GM21423 (cell line): ENCODE measurements around the gene RASAL1.
"Not testable (repeated sequence)": the region's sequence is repeated elsewhere in the genome, so short reads cannot be mapped to it uniquely, and the experiment has no call there.

Experiments
- ATAC-seq: cut with Tn5 transposase; IDR thresholded peaks from one replicate; pipeline ENCODE4 v1.9.1; 2021; ENCODE audit warnings: mild to moderate bottlenecking, moderate library complexity; ENCODE audit not compliant: unreplicated experiment

The RASAL1 gene

DNA sequence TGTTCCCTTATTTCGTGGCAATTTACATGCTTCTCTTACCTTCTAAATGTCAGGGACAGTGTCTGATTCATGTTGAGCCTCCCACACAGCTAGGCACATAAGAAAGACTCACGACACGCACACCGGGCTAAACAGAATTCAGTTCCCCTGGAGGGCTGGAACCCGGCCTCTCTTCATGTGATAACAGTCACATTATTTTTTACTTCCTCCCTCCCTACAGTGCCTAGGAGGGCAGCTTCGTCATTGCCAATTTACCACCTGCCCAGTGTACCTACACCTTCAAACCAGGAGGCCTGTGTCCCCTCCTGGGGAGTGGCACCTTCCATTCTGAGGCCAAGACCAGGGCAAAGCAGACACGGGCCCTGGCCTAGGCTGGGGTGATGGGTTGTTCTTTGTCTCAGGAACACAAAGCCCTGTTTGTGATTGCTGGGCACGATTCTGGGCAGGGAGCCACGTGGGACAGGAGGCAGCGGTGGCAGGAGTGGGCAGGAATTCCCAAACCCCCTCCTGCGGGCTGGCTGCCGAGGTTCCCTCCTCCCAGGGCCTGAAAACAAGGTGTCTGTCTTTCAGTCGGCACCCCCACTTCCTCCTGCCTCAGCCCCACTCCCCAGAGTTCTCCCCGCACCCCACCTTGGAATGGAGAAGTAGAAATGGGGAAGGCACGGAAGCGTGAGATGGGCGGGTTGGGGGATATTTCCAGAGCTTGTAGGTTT is 6.8 kb upstream of the RASAL1 start:
- no peak for ATAC-seq

DNA sequence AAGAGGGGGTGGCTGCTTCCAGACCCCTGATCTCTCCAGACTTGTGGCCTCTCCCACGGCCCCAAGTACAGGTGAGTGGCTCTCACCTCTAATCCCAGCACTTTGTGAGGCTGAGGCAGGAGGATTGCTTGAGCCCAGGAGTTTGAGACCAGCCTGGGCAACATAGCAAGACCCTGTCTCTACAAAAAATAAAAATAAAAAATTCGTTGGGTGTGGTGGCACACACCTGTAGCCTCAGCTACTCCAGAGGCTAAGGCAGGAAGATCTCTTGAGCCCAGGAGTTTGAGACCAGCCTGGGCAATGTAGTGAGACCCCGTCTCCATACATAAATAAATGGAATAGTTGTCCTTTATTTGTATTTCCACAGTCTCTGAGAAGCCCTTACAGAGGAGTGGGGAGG is 6.2 kb upstream of the RASAL1 start:
- ATAC-seq, result not testable (repeated sequence)

DNA sequence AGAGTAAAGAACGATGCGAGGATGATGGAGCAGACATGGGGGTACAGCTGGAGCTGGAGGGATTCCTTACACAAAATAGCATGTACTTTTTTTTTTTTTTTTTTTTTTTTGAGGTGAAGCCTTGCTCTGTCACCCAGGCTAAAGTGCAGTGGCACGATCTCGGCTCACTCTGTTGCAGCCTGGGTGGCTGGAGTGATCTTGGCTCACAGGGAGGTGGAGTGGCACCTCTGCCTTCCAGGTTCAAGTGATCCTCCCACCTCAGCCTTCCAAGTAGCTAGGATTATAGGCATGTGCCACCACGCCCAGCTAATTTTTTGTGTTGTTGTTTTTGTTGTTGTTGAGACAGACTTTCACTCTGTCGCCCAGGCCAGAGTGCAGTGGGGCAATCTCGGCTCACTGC is 5.1 kb upstream of the RASAL1 start:
- ATAC-seq, result no peak

DNA sequence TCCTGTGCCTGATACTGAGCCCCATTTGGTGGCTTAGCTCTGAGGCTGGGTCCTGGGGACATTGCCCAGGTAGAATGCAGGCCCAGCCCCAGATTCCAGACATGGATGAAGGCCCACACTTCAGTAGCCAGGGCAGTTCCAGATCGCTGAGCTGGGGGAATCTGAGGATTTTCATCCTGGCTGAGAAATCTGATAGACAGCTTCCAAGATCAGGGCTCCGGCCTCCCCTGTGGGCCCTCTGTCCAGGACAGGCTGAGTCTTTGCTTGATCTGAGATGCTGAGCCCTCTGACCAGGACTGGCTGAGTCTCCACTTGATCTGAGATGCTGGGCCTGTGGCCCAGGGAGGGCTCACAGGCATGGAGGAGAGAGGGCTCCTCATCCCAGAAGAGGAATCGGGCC is 3.3 kb upstream of the RASAL1 start:
- no peak for ATAC-seq

DNA sequence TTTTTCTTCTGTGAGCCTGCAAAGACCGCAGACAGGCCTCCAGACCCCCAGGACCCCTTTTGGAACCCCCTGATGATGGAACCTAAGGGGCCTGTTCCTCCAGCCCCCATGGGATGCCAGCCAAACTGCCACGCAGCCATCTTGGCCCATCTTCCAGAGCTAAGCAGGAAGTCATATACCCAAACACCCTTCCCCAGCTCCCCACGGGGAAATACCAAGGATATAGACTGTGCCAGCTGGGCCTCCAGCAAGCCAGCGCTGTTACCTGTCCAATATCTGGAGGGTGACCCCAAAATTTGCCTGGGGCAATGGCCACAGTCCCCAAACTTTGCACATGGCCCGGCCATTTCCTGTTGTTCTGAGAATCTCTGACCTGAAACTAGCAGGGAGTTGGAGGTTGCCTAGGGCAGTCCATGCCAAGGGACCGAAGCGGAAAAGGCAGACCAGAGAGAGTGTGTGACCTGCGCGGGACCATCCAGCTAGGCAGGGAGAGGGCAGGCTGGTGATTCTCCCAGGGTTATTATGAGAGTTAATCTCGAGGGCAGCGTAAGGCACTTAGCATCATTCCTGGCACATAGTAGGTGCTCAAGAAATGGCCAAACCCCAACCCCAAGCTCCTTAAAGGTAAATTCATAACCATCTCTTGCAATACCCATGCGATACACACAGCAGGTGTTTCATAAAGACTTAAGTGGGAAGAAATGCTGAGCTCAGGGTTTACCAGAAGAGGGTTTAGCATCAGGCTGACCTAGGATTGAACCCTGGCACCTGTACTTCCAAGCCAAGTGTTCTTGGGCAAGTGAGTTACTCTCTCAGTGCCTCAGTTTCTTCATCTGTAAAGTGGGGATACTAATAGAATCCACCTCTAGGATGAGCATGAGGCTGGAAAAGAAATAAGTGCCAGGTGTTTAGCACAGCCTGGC is 2.6 kb upstream of the RASAL1 start:
- no peak for ATAC-seq

DNA sequence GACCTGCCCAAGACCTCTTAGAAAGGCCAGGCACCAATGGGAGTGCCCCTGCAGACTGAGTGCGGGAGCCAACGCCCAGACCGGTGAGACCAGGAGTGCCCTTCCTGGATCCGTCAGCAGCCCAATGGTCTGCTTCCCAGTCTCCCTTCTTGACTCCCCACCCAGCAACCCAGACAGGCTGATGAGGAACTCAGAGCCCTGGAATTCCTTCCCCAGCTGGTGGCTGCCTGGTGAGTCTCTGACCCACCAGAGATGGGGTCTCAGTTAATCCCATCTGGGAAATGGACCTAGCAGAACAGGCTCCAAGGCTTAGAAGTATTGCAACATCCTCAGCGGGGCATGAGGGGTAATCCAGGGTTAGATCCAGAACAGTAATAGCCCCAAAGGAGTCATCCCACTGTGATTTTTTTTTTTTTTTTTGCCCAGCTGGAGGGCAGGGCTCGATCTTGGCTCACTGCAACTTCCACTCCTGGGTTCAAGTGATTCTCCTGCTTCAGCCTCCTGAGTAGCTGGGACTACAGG is 1.5 kb upstream of the RASAL1 start:
- ATAC-seq, result no peak

DNA sequence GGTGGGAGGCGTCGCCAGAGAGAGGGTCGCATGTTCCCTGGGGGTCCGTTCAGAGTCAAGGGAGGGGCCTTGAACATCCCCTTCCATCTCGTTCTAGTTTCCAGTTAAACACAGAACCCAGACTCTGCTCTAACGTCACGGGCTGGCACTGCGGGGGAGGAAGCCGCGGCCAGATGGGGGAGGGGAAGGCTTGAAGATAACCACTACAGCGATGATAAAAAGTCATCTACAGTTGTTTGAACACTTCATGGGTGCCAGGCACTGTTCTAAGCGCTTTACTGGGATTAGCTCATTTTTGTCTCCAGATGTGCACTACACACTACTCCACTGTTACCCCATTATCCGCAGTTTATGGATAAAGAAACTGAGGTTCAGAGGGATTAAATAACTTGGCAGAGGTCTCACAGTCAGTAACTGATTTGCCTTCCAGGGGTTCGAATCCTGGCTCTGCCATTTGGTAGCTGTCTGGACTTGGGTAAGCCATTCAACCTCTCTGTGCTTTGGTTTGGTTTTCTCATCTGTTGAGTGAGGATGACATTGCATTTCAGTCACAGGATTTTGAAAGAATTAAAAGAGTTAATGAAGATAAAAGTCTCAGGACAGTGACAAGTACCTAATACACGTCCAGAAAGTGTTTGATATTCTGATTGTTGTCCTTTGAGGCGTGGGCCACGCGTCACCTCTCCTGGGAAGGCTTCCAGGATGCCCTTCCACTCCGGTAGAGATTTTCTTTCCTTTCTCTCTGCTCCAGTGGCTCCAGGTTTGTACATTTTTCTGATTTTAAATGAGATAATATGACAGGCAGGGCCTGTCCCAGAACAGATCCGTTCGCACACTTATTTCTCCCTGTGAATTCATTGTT is 798 bp upstream of the RASAL1 start:
- no peak for ATAC-seq

DNA sequence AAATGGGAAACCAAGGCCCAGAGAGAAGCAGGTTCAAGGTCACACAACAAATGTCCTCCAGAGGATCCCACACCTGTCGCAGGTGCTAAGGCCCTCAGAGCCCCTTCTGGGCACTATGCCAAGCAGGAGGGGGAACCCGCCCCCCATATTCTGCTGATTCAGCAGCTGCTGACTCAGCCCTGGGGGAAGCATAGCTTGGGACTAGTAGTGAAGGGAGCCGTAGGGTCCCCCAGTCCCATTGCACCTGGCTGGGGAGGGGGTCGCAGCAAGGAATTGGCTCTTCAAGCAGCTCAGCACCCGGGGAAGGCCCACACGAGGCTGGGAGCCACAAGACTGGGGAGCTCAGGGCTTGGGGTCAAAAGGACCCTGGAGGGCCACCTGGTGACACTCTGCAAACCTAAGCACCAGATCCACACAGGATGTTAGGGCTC is 1.0 kb downstream of the RASAL1 start:
- no peak for ATAC-seq

DNA sequence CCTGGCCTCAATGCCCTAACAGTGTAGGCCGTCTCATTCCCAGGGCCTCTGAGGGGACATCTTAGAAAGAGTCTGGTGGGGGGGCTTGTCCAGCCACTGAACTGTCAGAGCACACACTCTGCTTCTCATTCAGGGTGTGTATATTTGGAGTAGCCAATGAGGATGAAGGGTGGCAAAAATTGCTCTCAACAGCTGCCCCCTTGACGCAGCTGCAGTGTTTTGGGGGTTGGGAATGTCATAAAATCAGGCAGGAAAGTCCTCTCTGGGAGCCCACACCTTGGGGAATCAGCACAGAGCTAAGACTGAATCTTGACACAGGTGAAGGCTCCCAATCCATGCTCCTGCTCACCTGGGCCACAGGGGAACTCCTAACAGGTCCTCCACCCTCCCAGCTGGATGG is 1.5 kb downstream of the RASAL1 start:
- no peak for ATAC-seq

DNA sequence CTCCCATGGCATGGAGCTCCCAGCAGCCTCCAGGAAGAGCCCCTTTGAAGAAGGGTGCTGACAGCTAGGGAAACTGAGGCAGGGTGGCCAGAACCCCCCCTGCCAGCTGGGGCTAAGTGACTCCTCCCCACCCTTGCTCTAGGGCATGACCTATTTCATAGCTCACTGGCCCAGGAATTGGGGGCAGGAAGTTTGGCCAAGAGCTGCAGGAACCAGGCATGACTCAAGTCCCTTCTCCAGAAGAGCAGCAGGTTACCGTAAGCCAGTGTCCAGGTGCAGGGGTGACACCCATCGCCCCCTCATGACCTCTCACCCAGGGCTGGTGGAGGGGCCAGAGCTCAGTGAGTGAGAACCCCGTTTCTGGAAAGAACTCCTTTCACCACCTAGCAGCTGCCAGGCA is 1.9 kb downstream of the RASAL1 start:
- ATAC-seq, result no peak

DNA sequence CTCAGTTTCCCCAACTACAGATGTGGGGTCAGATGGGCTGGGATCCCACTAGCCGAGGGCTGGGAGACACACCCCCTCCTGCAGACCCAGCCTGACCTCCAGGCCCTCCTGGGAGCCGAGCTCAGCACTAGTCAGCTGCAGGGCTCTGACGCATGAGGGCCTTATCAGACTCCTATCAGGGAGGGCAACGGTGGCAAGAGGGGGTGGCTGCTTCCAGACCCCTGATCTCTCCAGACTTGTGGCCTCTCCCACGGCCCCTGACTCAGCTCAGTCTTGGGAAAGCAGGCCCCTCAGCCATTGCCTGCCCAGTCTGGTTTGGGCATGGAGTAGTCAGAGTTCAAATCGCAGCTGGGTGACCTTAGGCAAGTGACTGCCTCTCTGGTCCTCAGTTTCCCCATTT is 2.5 kb downstream of the RASAL1 start:
- no peak for ATAC-seq

DNA sequence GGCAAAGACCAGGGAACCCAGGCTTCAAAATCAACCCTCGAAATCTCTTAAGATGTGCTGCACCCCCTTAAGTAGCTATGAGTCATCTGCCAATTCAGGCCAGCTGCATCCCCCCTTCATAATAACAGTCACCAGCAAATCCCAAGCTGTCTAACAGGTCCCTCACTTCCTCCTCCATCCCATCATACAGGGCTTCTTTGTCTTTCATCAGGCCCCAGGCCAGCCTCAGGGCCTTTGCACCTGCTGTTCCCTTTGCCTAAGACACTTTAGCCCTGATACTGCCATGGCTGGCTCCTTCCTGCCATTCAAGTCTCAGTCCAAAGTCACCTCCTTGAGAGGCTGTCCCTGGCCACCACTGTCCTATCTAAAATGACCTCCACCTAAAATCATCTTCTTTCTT is 4.0 kb downstream of the RASAL1 start:
- no peak for ATAC-seq

DNA sequence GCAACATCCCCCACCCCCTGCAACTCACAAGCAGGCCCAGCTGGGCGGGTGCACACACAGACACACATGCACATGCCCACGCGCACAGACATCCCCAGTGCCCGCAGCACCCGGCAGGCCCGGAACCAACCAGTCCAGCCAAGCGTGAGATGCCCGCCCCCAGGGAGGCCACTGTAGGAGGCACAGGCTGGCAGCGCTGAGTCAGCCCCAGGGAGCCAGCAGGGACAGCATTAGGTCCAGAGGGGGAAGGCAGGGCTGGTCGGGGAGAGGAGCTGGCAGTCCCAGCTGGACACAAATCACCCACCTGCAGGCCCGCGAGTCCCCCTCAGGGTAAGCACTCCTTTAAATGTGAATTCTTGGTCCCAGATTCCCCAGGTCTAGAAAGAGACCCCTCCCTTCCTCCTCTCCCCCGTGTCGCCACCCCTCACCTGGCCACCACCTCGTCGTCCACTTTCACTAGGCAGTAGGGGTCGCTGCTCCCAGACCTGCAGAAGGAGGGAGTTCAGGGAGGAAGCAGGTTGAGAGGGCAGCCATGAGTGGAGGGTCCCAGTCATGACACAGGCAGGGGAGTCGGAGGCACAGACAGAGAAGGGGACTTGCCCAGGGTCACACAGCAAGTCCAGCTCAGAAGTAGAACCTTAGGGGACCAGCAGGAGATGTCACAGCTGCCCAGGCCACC is 5.0 kb downstream of the RASAL1 start:
- ATAC-seq, result no peak

DNA sequence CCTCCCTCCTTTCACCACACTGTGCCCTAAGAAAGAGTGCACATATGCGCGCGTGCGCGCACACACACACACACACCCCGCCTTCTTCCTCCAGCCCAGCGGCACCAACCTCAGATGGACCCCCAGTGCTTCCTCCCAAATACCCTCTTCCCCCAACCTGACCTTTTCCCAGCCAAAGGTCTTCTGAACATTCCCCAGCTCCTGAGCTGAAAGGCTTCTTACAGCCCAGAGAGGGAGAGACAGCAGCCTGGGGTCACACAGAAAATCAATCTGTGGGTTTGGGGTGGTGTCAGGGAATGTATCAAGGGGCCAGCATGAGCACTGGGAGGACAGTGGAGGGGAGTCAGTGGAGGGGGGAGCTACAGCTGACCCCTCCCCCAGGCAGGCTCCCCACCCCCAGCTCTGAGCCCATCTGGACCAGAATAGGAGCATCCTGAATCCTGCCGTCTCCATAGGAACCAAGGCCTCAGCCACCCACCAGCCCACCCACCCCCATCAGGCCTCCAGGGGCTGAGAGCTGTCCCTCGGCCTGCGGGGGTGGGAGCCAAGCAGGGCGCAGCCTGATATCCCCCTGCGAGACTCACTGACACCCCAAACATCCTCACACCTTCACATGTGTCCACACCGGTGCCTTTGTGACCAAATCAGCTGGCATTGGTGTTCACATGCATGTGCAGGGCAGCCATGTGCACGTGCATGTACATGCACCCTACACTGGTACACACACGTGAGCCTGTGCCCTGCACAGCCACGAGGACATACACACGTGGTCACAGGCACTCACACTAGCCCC is 5.7 kb downstream of the RASAL1 start:
- no peak for ATAC-seq

DNA sequence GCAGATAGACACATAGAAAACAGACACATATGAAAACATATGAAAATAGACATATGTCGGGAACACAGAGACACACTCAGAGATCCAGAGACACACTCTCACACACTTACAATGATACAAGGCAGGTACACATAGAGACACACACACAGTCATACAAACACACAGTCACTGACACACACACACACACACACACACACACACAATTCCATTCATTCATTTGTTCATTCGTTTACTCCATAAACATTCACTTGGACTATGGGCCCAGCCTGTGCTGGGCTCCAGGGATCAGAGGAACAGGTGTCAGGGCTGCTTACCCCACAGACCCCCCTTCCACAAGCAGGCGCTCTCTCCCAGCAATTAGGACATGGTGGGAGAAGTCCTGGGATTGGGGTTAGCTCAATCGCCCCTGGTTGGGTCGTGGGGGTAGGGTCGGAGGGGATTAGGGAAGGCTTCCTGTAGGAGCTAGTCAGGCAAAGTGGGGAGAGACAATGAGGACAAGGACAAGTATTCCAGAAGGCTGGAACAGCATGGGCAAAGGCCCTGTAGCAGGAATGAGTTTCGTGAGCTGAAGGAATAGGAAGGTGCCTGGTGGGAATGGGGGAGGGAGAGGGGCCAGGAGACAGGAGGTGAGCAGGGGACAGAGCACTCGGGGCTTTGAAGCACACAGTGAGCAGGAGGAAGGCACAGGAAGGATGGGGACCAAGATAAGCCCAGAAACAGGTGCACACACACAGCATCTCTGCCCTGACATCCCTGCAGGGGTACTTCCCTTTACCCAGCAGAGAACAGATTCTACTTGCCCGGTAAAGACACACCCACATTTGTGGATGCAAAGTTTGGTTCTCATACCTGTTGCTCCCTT is 6.5 kb downstream of the RASAL1 start:
- no peak for ATAC-seq

DNA sequence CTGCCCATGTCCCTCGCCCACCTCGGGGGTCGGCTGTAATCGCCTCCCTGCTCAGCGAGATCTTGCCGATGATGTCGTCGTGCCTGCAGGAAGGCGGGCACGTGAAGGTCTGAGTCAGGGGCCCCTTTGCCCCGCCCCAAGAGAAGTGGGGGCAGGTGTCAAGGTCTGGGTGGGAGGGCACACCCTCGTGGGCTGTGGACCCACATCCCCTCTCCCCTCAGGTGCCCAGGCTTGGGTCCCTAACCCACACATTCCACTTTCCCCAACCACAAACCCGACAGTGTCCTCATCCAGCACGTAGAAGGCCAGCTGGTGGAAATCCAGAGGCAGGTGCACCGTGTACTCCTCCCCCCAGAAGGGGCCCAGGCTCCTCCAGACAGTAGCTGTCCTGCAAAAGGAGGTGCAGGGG is 7.8 kb downstream of the RASAL1 start:
- ATAC-seq, result no peak

DNA sequence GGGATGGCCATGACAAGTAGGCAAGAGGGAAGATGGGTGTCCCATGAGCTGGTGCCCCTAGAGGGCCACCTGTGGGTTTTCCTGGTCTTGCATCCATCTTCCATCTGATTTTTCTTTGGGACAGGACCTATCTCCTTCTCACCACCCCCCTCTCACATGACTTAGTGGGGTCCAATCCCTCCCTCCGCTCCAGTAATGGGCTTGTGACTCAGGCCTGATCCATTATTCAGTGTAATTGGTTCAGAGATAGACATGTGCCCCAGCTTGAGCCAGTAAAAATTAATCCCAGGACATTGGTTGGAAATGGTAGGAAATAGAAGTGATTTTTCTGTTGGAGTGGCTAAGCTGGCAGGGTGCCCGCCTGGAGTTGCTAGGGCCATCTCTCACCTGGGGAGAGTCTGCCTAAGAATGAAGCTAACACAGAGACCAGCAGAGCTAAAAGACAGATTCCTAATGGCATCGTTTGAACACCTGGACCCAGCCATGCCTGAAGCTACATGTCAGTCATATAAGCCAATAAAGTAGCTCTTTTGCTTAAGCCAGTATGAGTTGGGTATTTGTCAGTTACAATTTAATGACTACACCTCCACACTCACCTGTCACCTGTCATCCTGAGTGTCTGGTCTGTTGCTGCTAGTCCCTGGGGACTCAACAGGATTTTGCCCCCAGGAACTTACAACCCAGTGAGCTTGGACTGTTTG is 14.7 kb downstream of the RASAL1 start:
- ATAC-seq, result no peak

DNA sequence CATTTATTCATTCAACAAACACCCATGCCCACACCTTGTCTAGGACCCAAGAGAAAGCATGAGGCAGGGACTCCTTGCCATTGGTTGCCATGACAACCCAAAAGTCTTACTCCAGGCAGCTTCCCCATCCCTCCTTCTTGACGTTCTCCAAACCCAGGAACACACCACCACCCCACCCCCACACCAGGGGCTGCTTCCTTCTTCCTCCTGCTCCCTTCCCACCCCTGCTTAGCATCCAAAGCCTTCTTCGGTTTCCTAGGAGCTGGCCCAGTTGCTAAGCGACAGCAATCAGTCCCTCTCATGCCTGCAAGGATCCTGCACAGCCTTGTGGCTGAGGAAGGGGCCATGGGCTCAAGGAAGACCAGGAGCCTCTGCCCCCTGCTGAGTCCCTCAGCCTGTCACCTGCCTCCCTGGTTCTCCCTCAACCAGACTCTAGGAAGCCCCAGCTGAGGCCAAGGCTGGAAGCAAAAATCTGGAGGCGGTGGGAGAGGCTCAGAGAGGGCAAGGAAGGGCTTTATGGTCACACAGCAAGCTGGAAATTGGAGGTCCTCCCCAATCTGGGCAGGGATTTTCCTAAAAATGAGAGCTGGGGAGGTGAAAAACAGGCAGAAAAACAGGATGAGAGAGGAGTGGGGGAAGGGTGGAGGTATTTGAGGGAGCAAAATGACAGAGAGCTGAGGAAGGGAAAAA is 15.4 kb downstream of the RASAL1 start:
- no peak for ATAC-seq
